ENCODE results near the gene EPHA10.

Gene EPHA10

GRCh38 chr1:37671261-37671660, 93.7 kb downstream of the EPHA10 start:
- ChIA-PET POLR2A (no interaction called here), CTCF (interaction anchor here (1.0 kb wide), 1 partner anchor 11 kb away, joined by 3 read pairs; no protein-coding TSS in a partner anchor)
- no peak overlapping the region for H3K27ac ChIP-seq (ENCODE audit: extremely low read depth, low read depth, low read length)
- TF ChIP-seq ATF2 (tag by site-specific recombination; IDR thresholded peaks at IDR 0.05; ENCODE audit: low read depth) (peak; percentile 93), ZNF629 (tag by site-specific recombination; IDR thresholded peaks at IDR 0.05) (peak; percentile 43; the same call in 1 of the 2 replicates), PRDM4 (tag by site-specific recombination; IDR thresholded peaks at IDR 0.05) (peak; percentile 30; the same call in 1 of the 2 replicates), ZNF239 (tag by site-specific recombination; IDR thresholded peaks at IDR 0.05) (no peak), ZNF16 (tag by site-specific recombination; IDR thresholded peaks at IDR 0.05; ENCODE audit: low read depth) (no peak), CTCF (tag by site-specific recombination; IDR thresholded peaks at IDR 0.05) (no peak)
- no peaks in the 10 kb centered on the region for H3K4me1 ChIP-seq (ENCODE audit: control insufficient read depth, insufficient read depth, low read length)
- H3K36me3 ChIP-seq (ENCODE audit: control insufficient read depth in 2 of 2, insufficient read depth in 1 of 2, low read length in 2 of 2), result no peaks in the 10 kb centered on the region
- H3K9me3 ChIP-seq (ENCODE audit: control insufficient read depth, insufficient read depth, low read depth, low read length), result no peaks in the 10 kb centered on the region
- no peak overlapping the region for H3K4me3 ChIP-seq (ENCODE audit: low read depth, low read length)

- ChIA-PET CTCF (no interaction called here), POLR2A (no interaction called here)
- Histone ChIP-seq H3K4me1 (ENCODE audit: control insufficient read depth, insufficient read depth, low read length) (no peaks in the 10 kb centered on the region), H3K27ac (ENCODE audit: extremely low read depth, low read depth, low read length) (no peak overlapping the region), H3K36me3 (ENCODE audit: control insufficient read depth in 2 of 2, insufficient read depth in 1 of 2, low read length in 2 of 2) (no peaks in the 10 kb centered on the region), H3K9me3 (ENCODE audit: control insufficient read depth, insufficient read depth, low read depth, low read length) (no peaks in the 10 kb centered on the region), H3K4me3 (ENCODE audit: low read depth, low read length) (no peak overlapping the region)
- TF ChIP-seq ZNF248 (tag by site-specific recombination; IDR thresholded peaks at IDR 0.05), result no peak
- TF ChIP-seq ZBTB17 (tag by site-specific recombination; IDR thresholded peaks at IDR 0.05), result peak; percentile 75
These were observed 94.8 kb downstream of the EPHA10 start for GRCh38 chr1:37670133-37670532.

GRCh38 chr1:37667023-37667671, 97.8 kb downstream of the EPHA10 start:
- no peaks in the 10 kb centered on the region for H3K9me3 ChIP-seq (ENCODE audit: control insufficient read depth, insufficient read depth, low read depth, low read length)
- ChIA-PET CTCF (interaction anchor here (0.6 to 1.0 kb wide), 5 partner anchors 15 to 256 kb away, joined by 3 to 5 read pairs (median 3); no protein-coding TSS in a partner anchor), POLR2A (no interaction called here)
- no peaks in the 10 kb centered on the region for H3K36me3 ChIP-seq (ENCODE audit: control insufficient read depth in 2 of 2, insufficient read depth in 1 of 2, low read length in 2 of 2)
- H3K27ac ChIP-seq (ENCODE audit: extremely low read depth, low read depth, low read length), result no peak overlapping the region
- H3K4me3 ChIP-seq (ENCODE audit: low read depth, low read length), result no peak overlapping the region
- no peak for TF ChIP-seq ZNF664 (tag by site-specific recombination; IDR thresholded peaks at IDR 0.05)
- TF ChIP-seq ZNF354C (tag by site-specific recombination; IDR thresholded peaks at IDR 0.05; ENCODE audit: borderline replicate concordance, low read depth), result no peak
- TF ChIP-seq SP2 (tag by site-specific recombination; IDR thresholded peaks at IDR 0.05), result no peak
- no peak for TF ChIP-seq KLF8 (tag by site-specific recombination; IDR thresholded peaks at IDR 0.05)
- TF ChIP-seq ZNF585B (tag by site-specific recombination; IDR thresholded peaks at IDR 0.05), result peak; percentile 50
- 0 out of 2 replicates have a peak, but pooled peaks have one; percentile 24 for TF ChIP-seq ZIC2 (tag by site-specific recombination; IDR thresholded peaks at IDR 0.05)
- TF ChIP-seq ZNF624 (tag by site-specific recombination; IDR thresholded peaks at IDR 0.05), result no peak
- no peaks in the 10 kb centered on the region for H3K4me1 ChIP-seq (ENCODE audit: control insufficient read depth, insufficient read depth, low read length)
